ENCODE results near the gene IMMP2L. TPM values are rescaled to one million over a fixed set of nuclear protein-coding genes. Genes with fewer than 3 reads are reported as not detected.
A peak's percentile ranks its signal among the peaks of the same experiment; 100 is the strongest.
"Not testable (repeated sequence)": the region's sequence is repeated elsewhere in the genome, so short reads cannot be mapped to it uniquely, and the experiment has no call there.

The IMMP2L gene
- total RNA-seq, 1 experiment from 2014 or later, result 12.8 TPM

GRCh38 chr7:111357691-111358090 lies 204.6 kb downstream of the IMMP2L start:
- Histone ChIP-seq H3K27ac (peak overlapping the region; percentile 35; the same call in 1 of the 2 replicates), H3K36me3 (no peaks in the 10 kb centered on the region), H3K4me3 (no peak overlapping the region), H3K27me3 (no peaks in the 10 kb centered on the region), H3K4me1 (peaks cover 27% of the 10 kb centered on the region), H3K9me3 (replicated peaks) (no peaks in the 10 kb centered on the region)
- peak; percentile 9 to 39 for DNase-seq

GRCh38 chr7:111356941-111357340 lies 205.4 kb downstream of the IMMP2L start:
- Histone ChIP-seq H3K9me3 (replicated peaks) (no peaks in the 10 kb centered on the region), H3K4me3 (no peak overlapping the region), H3K36me3 (no peaks in the 10 kb centered on the region), H3K4me1 (peaks cover 20% of the 10 kb centered on the region), H3K27ac (peak overlapping the region; percentile 35), H3K27me3 (no peaks in the 10 kb centered on the region)
- peak in 1 of 2 experiments; percentile 20 for DNase-seq

- Histone ChIP-seq H3K27ac (no peak overlapping the region), H3K4me3 (no peak overlapping the region), H3K9me3 (replicated peaks) (no peaks in the 10 kb centered on the region), H3K27me3 (no peaks in the 10 kb centered on the region), H3K4me1 (peaks cover 11% of the 10 kb centered on the region), H3K36me3 (no peaks in the 10 kb centered on the region)
- no peak for DNase-seq
Observed at GRCh38 chr7:111352319-111352718, 210.0 kb downstream of the IMMP2L start.

GRCh38 chr7:111346219-111346618 lies 216.1 kb downstream of the IMMP2L start:
- Histone ChIP-seq H3K27ac (no peak overlapping the region), H3K36me3 (no peaks in the 10 kb centered on the region), H3K4me1 (no peaks in the 10 kb centered on the region), H3K4me3 (no peak overlapping the region), H3K9me3 (replicated peaks) (peaks cover 7% of the 10 kb centered on the region; the same call in 1 of the 2 replicates), H3K27me3 (no peaks in the 10 kb centered on the region)
- DNase-seq, result no peak

GRCh38 chr7:111343017-111343416 lies 219.3 kb downstream of the IMMP2L start:
- H3K36me3 ChIP-seq, result no peaks in the 10 kb centered on the region; the same call in 1 of the 2 replicates
- DNase-seq, result no peak
- no peak overlapping the region for H3K27ac ChIP-seq

GRCh38 chr7:111339006-111339405 lies 223.3 kb downstream of the IMMP2L start:
- Histone ChIP-seq H3K36me3 (no peaks in the 10 kb centered on the region; the same call in 1 of the 2 replicates), H3K27ac (no peak overlapping the region)
- no peak for DNase-seq

More at GRCh38 chr7:111343017-111343416, 219.3 kb downstream of the IMMP2L start:
- Histone ChIP-seq H3K9me3 (replicated peaks) (peaks cover 7% of the 10 kb centered on the region; the same call in 1 of the 2 replicates), H3K27me3 (no peaks in the 10 kb centered on the region), H3K4me1 (no peaks in the 10 kb centered on the region), H3K4me3 (no peak overlapping the region)

GRCh38 chr7:111333010-111333409 lies 229.3 kb downstream of the IMMP2L start:
- DNase-seq, result no peak
- no peaks in the 10 kb centered on the region for H3K36me3 ChIP-seq
- no peaks in the 10 kb centered on the region for H3K4me1 ChIP-seq
- H3K9me3 ChIP-seq (replicated peaks), result no peaks in the 10 kb centered on the region
- H3K27me3 ChIP-seq, result no peaks in the 10 kb centered on the region
- H3K27ac ChIP-seq, result no peak overlapping the region
- no peak overlapping the region for H3K4me3 ChIP-seq

More at GRCh38 chr7:111339006-111339405, 223.3 kb downstream of the IMMP2L start:
- Histone ChIP-seq H3K4me3 (no peak overlapping the region), H3K4me1 (no peaks in the 10 kb centered on the region), H3K27me3 (no peaks in the 10 kb centered on the region), H3K9me3 (replicated peaks) (peaks cover 7% of the 10 kb centered on the region; the same call in 1 of the 2 replicates)

GRCh38 chr7:111330235-111330523 lies 232.1 kb downstream of the IMMP2L start:
- DNase-seq, result no peak
- no peak overlapping the region for H3K4me3 ChIP-seq
- no peaks in the 10 kb centered on the region for H3K27me3 ChIP-seq
- H3K9me3 ChIP-seq (replicated peaks), result no peaks in the 10 kb centered on the region
- no peak overlapping the region for H3K27ac ChIP-seq
- H3K36me3 ChIP-seq, result no peaks in the 10 kb centered on the region
- no peaks in the 10 kb centered on the region for H3K4me1 ChIP-seq

GRCh38 chr7:111329367-111330234 lies 232.7 kb downstream of the IMMP2L start:
- Histone ChIP-seq H3K4me1 (no peaks in the 10 kb centered on the region), H3K9me3 (replicated peaks) (no peaks in the 10 kb centered on the region), H3K4me3 (no peak overlapping the region), H3K27me3 (no peaks in the 10 kb centered on the region), H3K27ac (no peak overlapping the region), H3K36me3 (no peaks in the 10 kb centered on the region)
- peak in 1 of 2 experiments; percentile 5 for DNase-seq

- Histone ChIP-seq H3K36me3 (no peaks in the 10 kb centered on the region), H3K4me1 (no peaks in the 10 kb centered on the region), H3K9me3 (replicated peaks) (no peaks in the 10 kb centered on the region), H3K27me3 (no peaks in the 10 kb centered on the region), H3K27ac (no peak overlapping the region), H3K4me3 (no peak overlapping the region)
- no peak for DNase-seq
Observed at GRCh38 chr7:111328487-111328886, 233.8 kb downstream of the IMMP2L start.

- H3K27me3 ChIP-seq, result no peaks in the 10 kb centered on the region
- H3K27ac ChIP-seq, result no peak overlapping the region
- no peaks in the 10 kb centered on the region for H3K9me3 ChIP-seq (replicated peaks)
- no peak for DNase-seq
- H3K4me1 ChIP-seq, result 0 out of 2 replicates have a peak, but pooled peaks cover 2% of the 10 kb centered on the region
- no peak overlapping the region for H3K4me3 ChIP-seq
- H3K36me3 ChIP-seq, result no peaks in the 10 kb centered on the region
Observed at GRCh38 chr7:111324776-111325175, 237.5 kb downstream of the IMMP2L start.

GRCh38 chr7:111324228-111324627 lies 238.1 kb downstream of the IMMP2L start:
- no peak for DNase-seq

GRCh38 chr7:111323670-111324069 lies 238.6 kb downstream of the IMMP2L start:
- H3K9me3 ChIP-seq (replicated peaks); H3K36me3 ChIP-seq; H3K27ac ChIP-seq; DNase-seq; H3K4me3 ChIP-seq; H3K27me3 ChIP-seq; H3K4me1 ChIP-seq: not testable (repeated sequence)

More at GRCh38 chr7:111324228-111324627, 238.1 kb downstream of the IMMP2L start:
- Histone ChIP-seq H3K27ac (no peak overlapping the region), H3K4me1 (0 out of 2 replicates have a peak, but pooled peaks cover 2% of the 10 kb centered on the region), H3K36me3 (no peaks in the 10 kb centered on the region), H3K4me3 (no peak overlapping the region), H3K9me3 (replicated peaks) (no peaks in the 10 kb centered on the region), H3K27me3 (no peaks in the 10 kb centered on the region)

GRCh38 chr7:111320133-111320532 lies 242.2 kb downstream of the IMMP2L start:
- DNase-seq, result no peak

GRCh38 chr7:111312966-111313365 lies 249.3 kb downstream of the IMMP2L start:
- Histone ChIP-seq H3K27ac (no peak overlapping the region), H3K9me3 (replicated peaks) (no peaks in the 10 kb centered on the region), H3K4me1 (no peaks in the 10 kb centered on the region), H3K36me3 (no peaks in the 10 kb centered on the region), H3K4me3 (no peak overlapping the region), H3K27me3 (no peaks in the 10 kb centered on the region)
- DNase-seq, result no peak

More at GRCh38 chr7:111320133-111320532, 242.2 kb downstream of the IMMP2L start:
- Histone ChIP-seq H3K27ac (no peak overlapping the region), H3K36me3 (no peaks in the 10 kb centered on the region), H3K27me3 (no peaks in the 10 kb centered on the region), H3K4me3 (no peak overlapping the region), H3K4me1 (0 out of 2 replicates have a peak, but pooled peaks cover 2% of the 10 kb centered on the region), H3K9me3 (replicated peaks) (no peaks in the 10 kb centered on the region)

All from SJCRH30 (cell line).